DMS53 treated with DMSO at 0.1 percent for 48 hours (cell line): ENCODE data around the gene HMCN2.
"Not testable (repeated sequence)": the region's sequence is repeated elsewhere in the genome, so short reads cannot be mapped to it uniquely, and the experiment has no call there.

Experiments
- DNase-seq: peaks from one replicate; lab custom pipeline; 2025; ENCODE audit not compliant: unreplicated experiment; lab: John Stamatoyannopoulos, UW

The HMCN2 gene

DNA sequence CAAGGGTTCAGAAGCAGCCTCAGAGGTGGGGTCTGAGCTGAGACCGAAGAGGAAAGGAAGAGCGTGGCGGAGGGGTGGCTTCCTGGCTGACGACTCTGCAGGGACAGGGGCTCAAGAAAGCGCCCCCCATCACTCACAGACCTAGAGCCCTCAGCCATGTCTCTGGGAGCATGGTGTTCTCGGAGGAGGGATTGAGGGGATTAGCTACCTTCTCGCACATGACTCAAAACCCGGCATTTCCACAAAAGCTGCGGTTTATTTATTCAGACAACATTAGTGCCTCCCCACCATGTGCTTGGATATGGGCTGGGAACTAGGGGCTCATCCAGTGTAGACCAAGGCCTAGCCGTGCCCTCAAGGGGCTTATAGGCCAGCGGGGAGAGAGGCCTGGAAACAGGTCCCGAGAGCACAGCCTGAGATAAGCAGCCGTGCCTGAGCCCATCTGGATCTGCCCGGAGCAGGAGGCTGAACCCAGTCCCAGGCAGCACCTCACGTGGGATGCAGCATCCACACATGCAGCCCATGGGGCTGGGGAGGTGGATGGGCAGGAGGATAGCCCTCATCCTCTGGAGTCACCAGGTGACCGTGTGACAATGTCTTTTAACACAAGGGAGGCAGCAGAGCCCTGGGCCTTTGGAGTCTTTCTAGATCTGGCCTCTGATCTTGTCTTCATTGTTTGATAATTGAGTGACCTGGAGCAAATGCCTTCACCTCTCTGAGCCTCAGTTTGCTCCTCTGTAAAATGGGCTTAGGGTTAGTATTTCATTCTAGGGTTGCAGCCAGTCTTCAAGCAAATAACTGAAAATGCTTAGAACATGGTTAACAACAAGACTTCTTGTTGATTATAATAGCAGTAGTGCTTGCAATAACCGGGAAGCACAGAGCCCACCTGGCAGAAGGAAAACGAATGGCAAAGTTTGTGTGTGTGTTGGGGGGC lies 878 bp upstream of the HMCN2 start:
- DNase-seq, result no peak

DNA sequence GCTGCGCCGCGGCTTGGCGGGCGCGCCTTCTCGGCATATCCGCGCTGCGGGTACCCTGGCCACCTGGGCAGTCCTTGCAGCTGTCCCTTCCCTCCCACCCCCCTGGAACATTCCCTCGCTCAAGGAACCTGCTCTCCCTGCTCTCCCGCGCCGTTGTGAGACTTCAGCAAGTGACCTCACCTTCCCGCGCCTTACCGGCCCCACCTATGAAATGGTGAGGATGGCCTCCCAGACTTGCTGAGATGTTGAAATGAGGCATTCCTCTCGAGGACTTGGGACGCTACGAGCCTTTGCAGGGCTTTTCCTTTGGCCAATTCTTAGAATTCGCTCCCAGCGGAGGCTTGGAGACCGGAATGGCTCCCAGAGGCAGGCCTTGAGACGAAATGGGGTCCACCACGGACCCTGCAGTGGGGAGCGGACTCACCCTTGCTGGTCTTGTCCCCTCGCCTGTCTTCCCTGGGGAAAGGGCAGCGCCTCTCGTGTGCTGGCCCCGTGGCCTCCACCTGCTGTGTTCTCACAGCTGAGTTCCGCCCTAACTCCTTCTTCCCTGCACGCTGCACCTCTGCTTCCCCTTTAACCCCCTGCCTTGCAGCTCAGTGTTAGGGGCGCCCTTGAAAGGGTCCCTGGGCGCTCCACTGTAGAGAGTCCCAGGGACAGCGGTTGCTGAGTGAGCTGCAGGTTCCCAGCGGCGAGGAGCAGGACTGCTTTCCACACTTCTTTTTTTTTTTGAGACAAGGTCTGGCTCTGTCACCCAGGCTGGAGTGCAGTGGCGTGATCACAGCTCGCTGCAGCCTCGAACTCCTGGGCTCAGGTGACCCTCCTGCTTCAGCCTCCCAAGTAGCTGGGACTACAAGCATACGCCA lies 907 bp downstream of the HMCN2 start:
- no peak for DNase-seq

DNA sequence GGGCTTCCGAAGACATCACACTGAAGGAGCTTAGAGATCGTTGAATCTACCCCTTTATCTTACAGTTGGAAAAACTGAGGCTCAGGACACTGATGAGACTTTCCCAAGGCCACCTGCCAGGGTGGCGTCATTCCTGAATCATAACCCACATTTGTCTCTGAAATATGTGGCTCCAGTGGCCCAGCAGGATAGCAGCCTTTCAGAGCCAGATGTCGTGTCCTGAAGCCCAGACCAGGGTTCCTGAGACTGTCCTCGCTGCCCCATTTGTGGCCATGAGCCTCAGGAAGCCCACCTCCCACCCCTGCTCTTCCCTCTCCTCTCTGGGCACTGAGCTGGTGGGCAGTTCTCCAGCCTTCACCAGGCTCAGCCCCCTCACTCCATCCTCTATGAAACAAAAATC lies 2.4 kb downstream of the HMCN2 start:
- DNase-seq, result no peak

DNA sequence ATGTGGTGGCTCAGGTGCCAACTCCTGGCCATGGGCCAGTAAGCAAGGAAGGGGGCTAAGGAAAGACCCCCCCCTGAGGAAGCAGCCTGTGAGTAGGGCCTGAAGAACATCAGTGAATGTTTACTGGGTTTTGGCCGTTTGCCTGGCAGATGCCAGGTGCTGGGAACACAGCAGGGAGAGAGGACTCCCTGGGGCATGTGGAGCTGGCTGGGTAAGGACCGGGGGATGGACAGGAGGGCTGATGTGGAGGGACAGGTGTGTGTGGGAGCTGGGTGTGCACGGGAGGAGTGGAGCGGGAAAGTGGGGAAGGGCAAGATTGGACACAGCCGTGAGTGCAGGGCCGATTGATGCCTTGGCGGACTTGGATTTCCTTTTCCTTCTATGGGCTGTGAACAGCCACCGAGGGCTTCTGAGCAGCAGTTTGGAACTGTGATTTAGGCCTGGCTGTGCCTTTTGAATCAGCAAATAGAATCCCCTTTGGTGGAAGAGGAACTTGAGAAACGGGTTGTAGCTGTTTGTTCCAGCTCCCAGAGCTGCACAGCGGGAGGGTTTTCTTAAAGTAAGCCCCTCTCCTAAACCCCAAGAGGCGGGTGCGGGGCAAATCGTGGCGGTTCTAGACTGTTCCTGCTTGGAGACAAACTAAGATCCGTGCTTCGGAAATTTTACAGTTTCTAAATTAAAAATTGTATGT lies 3.1 kb downstream of the HMCN2 start:
- no peak for DNase-seq

DNA sequence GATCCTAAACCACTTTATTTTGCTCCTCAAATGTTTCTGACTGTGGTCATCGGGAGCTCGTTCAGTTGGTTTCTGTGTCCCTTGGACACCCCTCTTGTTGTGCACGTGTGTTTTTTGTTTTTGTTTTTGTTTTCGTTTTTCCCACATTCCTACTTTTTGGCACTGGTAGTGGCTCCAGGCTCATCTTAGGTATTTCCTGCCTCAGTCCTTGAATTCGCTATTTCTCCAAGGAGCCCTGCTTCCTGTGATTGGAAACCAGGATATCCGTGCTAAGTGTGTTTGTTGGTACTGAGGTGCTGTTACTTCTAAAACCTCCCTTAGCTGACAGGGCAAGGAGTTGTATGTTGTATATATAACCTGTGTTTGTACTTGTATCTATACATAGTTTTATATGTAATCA lies 5.9 kb downstream of the HMCN2 start:
- no peak for DNase-seq

DNA sequence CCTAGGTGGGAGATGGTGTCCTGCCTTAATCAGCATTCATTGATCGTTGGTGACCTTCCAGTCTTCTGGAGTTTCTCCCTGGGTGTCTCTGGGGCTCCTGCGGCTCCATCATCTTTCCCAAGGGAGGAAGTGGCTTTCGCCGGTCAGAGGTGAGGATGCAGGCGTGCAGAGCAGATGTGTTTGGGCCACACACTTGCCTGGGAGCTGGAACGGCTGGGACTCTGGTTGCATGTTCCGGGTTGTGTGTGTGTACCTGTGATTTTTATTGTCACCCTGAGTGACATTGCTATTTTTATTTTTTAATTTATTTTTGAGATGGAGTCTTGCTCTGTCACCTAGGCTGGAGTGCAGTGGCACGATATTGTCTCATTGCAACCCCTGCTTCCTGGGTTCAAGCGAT lies 9.6 kb downstream of the HMCN2 start:
- DNase-seq, result no peak

DNA sequence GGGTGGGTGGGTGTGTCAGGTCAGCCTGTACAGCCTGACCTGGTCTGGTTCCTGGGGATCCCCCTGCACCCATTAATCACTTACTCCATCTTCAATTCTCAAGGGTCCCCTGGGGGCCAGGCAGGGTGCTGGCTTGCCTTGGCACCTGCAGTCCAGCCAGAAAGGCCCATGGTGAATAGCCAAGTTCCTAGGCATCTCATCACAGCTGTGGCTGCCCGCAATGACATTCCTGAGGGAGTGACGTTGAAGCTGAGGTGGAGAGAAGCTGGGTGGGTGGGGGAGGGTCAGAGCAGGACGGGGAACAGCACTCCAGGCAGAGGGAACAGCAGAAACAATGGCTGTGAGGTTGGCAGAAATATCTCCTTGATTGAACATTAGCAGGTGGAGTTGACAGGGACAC lies 10.6 kb downstream of the HMCN2 start:
- no peak for DNase-seq

DNA sequence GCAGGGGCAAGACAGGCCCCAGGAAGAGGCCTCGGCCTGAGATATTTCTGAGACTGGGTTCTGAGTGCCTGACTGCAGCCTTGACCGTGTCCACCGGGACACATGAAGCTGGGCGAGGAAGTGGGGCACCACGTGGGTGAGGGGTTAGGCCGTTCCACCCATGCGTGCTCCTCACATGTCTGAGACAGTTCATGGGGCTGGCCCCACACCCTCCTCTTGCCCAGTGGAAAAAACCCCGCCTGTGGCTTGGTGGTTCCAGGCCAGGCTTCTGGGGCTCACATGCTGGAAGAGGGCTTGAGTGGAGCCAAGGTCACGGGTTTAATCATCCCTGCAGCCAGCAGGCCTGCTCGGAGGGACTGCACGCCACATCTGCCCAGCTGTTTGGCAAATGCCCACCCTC lies 11.4 kb downstream of the HMCN2 start:
- no peak for DNase-seq

DNA sequence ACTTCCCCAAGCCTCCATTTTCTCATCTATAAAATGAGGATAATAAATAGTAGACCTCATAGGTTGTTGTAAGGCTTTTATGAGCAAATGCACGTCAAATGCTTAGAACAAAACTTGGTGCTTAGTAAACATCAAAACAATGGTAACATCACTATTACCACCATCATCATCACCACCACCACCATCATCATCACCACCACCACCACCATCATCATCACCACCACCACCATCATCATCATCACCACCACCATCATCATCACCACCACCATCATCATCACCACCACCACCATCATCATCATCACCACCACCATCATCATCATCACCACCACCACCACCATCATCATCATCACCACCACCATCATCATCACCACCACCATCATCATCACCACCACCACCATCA lies 12.0 kb downstream of the HMCN2 start:
- DNase-seq, result not testable (repeated sequence)

DNA sequence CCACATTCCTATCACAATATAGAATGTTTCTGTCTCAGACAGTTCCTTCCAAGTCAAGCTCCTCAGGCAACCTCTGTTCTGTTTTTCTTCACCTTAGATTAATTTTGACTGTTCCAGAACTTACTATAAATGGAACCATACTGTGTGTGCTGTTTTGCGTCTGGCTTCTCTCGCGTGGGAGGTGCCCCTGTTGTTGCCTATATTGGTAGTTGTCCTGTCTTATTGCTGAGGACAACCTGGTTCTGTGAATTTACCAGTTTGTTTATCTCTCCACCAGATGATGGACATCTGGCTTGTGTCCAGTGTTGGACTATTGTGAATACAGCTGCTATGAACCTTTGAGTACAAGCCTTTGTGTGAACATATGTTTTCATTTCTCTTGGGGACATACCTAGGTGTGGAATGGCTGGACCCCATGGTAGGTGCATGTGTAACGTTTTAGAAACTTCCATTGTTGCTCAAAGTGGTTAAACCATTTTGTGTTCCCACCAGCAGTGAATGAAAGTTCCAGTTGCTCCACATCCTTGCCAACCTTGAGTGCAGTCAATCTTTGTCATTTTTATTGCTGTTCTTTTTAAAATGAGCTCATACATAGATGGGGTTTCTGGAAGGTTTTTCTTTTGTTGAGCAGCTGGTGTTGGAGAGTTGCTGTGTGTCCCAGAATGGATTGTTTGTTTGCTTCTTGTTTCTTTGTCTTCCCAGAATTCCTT lies 18.1 kb downstream of the HMCN2 start:
- DNase-seq, result peak; percentile 9

DNA sequence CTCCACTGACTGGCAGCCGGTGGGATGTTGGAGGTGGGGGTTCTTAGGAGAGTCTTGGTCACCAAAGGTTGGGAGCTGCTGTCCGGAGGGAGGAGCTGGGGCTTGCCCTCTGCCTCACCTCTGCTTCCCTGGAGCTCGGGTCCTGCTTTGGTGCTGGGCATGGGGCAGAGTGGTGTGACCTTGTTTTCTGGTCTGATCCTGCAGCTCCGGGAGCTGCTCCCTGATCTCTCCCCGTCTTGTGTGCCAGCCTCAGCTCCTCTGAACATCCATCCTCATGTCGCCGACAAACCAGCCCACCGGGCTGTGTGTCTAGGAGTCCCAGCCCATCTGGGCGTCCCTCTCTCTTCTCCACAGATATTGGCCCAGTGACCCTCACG lies 18.7 kb downstream of the HMCN2 start:
- no peak for DNase-seq

DNA sequence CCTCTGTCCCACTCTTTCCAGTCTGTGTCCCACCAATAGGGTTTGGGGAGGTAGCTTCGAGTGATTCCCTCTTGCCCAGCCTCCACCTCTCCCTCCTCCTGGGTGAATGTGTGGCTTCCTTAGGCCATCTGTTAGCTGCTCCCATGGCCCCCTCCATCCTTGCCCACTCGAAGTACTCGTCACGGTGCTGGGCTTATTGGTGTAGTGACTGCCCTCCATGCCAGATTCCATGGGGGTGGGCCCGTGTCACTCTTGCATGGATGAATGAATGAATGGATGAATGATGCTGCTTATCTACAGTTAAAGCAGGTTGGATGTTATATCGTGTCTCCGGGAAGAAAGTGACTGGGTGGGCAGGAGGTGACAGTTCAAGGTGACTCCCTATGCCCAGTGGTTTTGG lies 19.1 kb downstream of the HMCN2 start:
- DNase-seq, result no peak

DNA sequence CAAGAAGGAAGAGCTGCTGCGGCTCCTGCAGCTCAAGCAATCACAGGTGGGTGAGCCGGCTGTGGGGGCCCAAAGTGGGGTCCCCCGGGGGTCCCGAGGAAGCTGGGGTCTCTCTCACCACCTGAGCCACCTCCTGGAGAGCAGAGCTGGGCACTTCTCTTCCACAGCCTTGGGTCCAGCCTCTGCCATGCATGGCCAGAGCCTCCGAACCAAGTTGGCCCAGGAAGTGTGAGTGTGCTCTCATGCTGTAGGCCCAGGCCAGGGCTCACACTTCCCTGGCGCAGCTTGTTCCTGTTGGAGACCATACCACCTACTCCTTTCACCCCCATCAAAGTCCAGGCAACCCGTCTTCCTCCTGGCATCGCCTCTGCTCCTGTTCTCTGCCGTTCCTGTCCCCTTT lies 19.7 kb downstream of the HMCN2 start:
- no peak for DNase-seq

DNA sequence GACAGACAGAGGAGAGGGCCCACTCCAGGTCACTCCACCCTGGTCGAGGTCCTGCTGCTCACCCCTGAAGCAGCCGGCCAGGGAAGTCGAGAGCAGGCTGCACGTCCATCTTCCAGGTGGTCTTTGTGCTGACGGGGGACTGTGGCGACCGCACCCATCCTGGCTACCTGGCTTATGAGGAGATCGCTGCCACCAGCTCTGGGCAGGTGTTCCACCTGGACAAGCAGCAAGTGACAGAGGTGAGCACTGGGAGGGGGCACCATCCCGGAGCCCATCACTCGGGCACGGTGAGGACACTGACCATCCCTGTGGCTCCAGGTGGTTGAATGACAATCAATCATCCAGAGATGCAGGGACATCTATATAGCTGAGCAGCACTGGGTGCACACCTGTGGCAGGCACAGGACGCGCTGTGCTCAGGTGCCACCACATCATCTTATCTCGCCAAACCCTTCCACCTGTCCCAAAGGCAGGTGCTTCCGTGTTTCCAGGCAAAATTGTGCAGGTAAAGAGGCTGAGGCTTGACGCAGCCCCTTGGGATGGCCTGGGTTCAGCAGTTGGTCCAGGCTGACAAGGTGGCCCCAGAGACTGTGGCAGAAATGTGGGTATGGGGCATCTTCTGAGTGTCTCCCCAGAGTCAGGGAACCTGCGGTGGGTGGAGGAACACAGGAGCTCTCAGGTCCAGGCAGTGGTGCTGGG lies 20.7 kb downstream of the HMCN2 start:
- no peak for DNase-seq

DNA sequence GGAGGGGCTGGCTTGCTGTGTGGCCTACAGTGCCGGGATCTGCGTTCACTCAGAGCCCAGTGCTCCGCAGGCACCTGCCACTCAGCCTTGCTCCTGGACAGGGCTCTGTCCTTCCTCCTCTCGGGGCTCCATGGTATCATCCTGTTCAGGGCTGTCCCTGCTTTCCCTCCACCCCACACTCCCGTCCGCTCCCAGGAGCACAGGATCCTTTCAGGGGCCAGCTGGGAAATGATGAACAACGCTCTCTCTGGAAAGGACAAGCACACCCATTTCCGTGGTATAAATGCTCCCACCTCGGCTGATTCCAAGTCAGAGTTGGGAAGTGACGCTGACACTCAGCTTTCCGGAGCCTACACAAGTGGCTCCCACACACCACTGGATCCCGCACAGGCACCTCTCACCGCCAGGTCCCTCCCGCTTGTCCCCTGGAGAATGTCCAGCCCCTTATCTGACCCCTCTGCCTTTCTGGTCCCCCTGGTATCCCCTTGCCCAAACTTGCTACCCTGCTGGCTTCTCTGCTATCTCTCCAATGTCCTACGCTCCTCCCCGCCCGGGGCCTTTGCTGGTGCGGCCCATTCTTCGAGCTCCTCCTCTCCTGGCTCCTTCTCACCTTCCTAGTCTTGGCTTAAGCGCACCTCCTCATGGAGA lies 21.3 kb downstream of the HMCN2 start:
- no peak for DNase-seq

DNA sequence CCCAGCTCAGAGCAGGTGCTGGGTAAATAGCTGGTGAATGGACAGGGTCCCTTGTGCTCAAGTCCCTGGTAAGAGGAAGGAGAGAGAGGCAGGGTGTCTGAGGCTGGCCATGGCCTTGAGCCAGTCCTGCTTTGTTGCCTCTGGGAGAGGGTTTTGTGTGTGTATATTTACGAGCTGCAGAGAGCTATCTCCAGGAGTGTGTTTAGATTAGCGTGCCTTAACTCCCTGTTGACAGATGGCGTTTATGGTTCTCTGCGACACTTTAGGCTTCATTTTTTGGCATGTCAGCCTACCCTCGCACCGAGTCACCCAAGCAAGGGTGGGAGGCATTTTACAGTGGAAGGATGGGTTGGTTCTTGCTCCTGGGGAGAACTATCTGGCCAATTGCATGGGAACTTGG lies 22.2 kb downstream of the HMCN2 start:
- peak; percentile 57 for DNase-seq

DNA sequence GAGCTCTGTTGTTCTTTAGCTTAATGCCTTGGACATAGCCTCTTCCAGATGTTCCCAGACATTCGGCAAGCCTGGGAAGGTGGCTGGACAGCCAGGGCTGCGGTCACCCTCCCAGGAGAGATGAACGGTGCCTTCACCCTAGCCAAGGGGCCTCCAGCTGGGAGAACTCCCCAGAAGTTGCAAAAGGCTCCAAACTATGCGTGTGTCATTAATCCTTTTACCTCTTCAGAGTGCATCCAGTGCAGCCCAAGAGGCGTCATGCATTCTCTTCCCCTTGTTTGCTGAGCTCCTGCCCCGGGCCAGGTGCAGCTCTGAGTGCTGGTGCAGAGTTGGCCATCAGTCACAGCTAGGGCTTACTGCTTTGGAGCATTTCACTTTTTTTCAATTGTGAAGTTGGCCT lies 22.8 kb downstream of the HMCN2 start:
- peak; percentile 35 for DNase-seq

DNA sequence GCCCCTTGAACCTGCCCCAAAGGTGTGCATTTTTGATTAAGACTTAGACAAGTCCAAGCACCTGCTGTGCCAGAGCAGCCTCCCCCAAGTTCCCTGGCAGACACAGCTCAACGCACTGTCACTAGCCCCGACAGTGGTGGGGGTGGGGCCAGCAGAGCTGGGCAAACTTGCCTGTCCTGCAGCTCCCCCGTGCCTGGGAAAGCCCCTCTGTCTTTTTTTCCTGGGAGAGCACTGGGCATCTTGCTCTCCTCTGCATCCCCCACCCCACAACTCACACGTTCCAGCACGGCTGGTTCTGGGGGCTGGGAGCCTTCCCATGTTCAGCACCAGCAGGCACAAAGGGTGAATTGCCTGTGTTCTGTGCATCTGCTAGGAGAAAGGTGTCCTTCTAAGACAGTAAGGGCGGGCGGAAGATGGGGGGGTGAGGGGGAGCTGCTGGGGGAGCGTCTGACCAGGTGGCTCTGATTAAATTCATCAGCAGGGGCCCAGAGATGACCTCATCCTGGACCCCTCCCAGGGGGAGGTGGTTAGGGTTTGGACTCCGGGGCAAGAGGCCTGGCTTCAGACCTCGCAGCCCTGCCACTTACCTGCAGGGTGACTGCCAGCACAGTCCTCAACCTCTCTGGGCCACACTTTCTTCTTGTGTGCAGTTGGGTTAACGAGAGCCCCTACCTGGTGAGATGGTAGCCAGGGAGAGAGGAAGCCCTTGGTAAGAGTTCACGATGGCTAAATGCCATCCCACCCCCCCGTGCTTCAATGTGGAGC lies 23.5 kb downstream of the HMCN2 start:
- DNase-seq, result no peak

DNA sequence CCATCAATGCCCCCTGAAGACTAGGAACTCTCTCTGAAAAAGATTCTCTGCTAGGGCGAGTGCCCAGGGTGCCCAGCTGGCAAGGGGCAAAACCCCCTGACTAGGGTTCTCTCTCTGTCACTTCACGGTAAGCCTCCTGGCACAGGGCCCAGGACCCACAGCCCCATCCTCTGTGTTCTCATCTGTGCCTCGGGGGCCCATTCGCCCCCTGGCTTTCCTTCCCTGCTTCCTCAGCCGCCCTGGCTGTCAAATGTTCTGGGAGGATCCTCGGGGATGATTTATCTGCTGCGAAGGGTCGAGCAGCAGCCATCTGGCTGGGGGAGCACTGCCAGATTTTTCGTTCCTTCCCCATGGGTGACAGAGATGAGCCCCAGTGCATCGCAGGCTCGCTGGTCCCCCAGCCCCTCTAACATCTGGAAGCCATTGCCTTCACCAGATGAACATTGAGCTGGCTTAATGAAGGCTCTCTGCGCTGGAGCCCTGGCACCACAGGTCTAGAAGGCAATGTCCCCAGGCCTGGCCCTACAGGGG lies 24.2 kb downstream of the HMCN2 start:
- no peak for DNase-seq
